ENCODE data around the gene NTRK3.

DNA sequence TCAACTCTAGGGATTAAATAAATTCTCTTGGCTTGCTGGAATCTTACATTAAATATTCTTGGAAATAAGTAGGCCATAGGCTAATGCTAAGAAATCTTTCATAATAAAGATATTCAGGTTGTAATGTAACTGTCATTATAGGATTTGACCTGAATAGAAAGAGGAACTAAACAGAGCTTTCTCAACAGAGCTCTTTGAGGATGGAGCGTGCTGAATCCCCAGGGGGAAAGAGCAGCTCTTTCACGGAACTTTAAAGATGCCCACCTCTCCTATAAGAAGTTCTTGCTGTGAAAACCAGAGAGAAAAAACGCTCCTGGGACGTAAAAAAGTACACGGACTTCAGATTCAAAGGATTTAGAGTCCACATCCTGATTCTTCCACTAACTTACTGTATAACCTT is 77.9 kb downstream of the NTRK3 start:
- TF ChIP-seq SMC3 (conservative IDR thresholded peaks at IDR 0.05; ENCODE audit: poor library complexity) (no peak), EZH2 (IDR thresholded peaks at IDR 0.05; ENCODE audit: borderline replicate concordance, insufficient read depth, low read length, poor library complexity, severe bottlenecking) (no peak), TAF1 (IDR thresholded peaks at IDR 0.05; ENCODE audit: low read depth) (no peak), POLR2AphosphoS5 (IDR thresholded peaks at IDR 0.05) (no peak)
- TF ChIP-seq, protein P1, sequence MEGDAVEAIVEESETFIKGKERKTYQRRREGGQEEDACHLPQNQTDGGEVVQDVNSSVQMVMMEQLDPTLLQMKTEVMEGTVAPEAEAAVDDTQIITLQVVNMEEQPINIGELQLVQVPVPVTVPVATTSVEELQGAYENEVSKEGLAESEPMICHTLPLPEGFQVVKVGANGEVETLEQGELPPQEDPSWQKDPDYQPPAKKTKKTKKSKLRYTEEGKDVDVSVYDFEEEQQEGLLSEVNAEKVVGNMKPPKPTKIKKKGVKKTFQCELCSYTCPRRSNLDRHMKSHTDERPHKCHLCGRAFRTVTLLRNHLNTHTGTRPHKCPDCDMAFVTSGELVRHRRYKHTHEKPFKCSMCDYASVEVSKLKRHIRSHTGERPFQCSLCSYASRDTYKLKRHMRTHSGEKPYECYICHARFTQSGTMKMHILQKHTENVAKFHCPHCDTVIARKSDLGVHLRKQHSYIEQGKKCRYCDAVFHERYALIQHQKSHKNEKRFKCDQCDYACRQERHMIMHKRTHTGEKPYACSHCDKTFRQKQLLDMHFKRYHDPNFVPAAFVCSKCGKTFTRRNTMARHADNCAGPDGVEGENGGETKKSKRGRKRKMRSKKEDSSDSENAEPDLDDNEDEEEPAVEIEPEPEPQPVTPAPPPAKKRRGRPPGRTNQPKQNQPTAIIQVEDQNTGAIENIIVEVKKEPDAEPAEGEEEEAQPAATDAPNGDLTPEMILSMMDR (IDR thresholded peaks at IDR 0.05; ENCODE audit: poor library complexity, severe bottlenecking): no peak
- TF ChIP-seq, protein P2, sequence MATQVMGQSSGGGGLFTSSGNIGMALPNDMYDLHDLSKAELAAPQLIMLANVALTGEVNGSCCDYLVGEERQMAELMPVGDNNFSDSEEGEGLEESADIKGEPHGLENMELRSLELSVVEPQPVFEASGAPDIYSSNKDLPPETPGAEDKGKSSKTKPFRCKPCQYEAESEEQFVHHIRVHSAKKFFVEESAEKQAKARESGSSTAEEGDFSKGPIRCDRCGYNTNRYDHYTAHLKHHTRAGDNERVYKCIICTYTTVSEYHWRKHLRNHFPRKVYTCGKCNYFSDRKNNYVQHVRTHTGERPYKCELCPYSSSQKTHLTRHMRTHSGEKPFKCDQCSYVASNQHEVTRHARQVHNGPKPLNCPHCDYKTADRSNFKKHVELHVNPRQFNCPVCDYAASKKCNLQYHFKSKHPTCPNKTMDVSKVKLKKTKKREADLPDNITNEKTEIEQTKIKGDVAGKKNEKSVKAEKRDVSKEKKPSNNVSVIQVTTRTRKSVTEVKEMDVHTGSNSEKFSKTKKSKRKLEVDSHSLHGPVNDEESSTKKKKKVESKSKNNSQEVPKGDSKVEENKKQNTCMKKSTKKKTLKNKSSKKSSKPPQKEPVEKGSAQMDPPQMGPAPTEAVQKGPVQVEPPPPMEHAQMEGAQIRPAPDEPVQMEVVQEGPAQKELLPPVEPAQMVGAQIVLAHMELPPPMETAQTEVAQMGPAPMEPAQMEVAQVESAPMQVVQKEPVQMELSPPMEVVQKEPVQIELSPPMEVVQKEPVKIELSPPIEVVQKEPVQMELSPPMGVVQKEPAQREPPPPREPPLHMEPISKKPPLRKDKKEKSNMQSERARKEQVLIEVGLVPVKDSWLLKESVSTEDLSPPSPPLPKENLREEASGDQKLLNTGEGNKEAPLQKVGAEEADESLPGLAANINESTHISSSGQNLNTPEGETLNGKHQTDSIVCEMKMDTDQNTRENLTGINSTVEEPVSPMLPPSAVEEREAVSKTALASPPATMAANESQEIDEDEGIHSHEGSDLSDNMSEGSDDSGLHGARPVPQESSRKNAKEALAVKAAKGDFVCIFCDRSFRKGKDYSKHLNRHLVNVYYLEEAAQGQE (IDR thresholded peaks at IDR 0.05; ENCODE audit: borderline replicate concordance): no peak

All from neural cell (in vitro differentiated cells).